Neural crest cell (in vitro differentiated cells): ENCODE results near the gene COG4. TPM values are rescaled to one million over a fixed set of nuclear protein-coding genes. Genes with fewer than 3 reads are reported as not detected.

Experiments
- DNase-seq: peaks from one replicate; pipeline ENCODE4 v3.0.0; 2021; ENCODE audit warnings: low read depth, mixed read lengths, low spot score
- H3K27ac Mint-ChIP-seq: one replicate; pipeline ENCODE4 v1.8.0; 2021; ENCODE audit warnings: mild to moderate bottlenecking, mixed read lengths; ENCODE audit not compliant: unreplicated experiment
- H3K27me3 Mint-ChIP-seq: 2 replicates; pipeline ENCODE4 v1.8.0; 2021; ENCODE audit warnings: low read depth, mild to moderate bottlenecking, mixed read lengths
- H3K36me3 Mint-ChIP-seq: 2 replicates; pipeline ENCODE4 v1.8.0; 2021; ENCODE audit warnings: low read depth, mild to moderate bottlenecking, mixed read lengths
- H3K4me1 Mint-ChIP-seq: 2 replicates; pipeline ENCODE4 v1.8.0; 2021; ENCODE audit warnings: mixed read lengths
- H3K4me3 Mint-ChIP-seq: one replicate; pipeline ENCODE4 v1.8.0; 2021; ENCODE audit warnings: mild to moderate bottlenecking, mixed read lengths
- H3K9me3 Mint-ChIP-seq: 2 replicates; pipeline ENCODE4 v1.8.0; 2021; ENCODE audit warnings: mixed read lengths
- total RNA-seq: library from RNA; stranded (reverse); gene quantifications from 2 replicates; pipeline ENCODE4 v1.2.1, GENCODE V29; 2021
- TF ChIP-seq, protein P1 (sequence below): fragments of 200-600 bp; sonication (generic); conservative IDR thresholded peaks from 2 replicates; pipeline ENCODE4 v1.5.0; 2021; ENCODE audit warnings: antibody characterized with exemption, mild to moderate bottlenecking

The COG4 gene
- total RNA-seq, 1 donor from 2014 or later = 82.7 TPM

DNA sequence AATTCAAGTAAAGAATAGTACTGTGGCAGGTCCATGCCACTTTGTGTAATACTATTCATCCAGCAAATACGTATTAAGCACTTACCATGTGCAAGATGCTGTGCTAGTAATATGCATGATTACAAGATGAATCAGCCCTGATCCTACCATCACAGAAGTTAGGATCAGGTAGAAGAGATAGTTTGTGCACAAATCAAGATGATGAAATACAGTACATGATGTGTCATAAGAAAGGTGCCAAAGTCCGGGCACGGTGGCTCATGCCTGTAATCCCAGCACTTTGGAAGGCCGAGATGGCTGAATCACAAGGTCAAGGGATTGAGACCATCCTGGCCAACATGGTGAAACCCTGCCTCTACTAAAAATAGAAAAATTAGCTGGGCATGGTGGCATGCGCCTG lies 10.9 kb downstream of the COG4 start:
- TF ChIP-seq, protein P1, sequence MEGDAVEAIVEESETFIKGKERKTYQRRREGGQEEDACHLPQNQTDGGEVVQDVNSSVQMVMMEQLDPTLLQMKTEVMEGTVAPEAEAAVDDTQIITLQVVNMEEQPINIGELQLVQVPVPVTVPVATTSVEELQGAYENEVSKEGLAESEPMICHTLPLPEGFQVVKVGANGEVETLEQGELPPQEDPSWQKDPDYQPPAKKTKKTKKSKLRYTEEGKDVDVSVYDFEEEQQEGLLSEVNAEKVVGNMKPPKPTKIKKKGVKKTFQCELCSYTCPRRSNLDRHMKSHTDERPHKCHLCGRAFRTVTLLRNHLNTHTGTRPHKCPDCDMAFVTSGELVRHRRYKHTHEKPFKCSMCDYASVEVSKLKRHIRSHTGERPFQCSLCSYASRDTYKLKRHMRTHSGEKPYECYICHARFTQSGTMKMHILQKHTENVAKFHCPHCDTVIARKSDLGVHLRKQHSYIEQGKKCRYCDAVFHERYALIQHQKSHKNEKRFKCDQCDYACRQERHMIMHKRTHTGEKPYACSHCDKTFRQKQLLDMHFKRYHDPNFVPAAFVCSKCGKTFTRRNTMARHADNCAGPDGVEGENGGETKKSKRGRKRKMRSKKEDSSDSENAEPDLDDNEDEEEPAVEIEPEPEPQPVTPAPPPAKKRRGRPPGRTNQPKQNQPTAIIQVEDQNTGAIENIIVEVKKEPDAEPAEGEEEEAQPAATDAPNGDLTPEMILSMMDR = no peak
- Mint-ChIP-seq H3K9me3 (no peaks in the 10 kb centered on the region), H3K27me3 (no peaks in the 10 kb centered on the region), H3K36me3 (peaks cover 7% of the 10 kb centered on the region), H3K4me3 (no peak overlapping the region), H3K4me1 (no peaks in the 10 kb centered on the region), H3K27ac (no peak overlapping the region)
- no peak for DNase-seq

DNA sequence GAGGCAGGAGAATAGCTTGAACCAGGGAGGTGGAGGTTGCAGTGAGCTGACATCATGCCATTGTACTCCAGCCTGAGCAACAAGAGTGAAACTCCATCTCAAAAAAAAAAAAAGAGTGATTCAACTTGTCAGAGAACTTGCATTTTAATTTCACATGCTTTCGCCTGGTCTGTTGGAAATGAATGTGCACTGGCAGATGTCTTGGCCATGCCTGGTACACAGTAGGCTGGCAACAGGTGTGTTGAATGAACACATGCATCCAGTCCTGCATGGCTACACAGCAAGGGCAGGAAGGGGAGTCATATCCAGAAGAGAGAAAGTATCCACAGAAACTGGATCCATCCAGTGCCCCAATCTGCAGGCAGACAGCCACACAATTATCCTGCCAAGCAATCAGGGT lies 11.5 kb downstream of the COG4 start:
- Mint-ChIP-seq H3K27me3 (no peaks in the 10 kb centered on the region), H3K36me3 (peaks cover 5% of the 10 kb centered on the region)

DNA sequence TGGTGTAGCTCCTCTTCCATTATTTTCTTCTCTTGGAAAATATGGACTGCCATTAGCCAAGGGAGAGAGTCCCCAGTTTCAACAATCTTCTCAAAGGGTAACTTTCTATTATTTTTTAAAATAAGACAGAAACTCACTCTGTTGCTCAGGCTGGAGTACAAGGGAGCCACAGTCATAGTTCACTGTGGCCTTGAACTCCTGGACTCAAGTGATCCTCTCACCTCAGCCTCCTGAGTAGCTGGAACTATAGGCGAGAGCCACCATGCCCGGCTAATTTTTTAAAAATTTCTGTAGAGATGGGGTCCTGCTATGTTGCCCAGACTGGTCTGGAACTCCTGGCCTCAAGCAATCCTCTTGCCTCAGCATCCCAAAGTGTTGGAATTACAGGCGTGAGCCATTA lies 13.1 kb downstream of the COG4 start:
- no peak overlapping the region for H3K27ac Mint-ChIP-seq
- H3K4me1 Mint-ChIP-seq = no peaks in the 10 kb centered on the region
- H3K27me3 Mint-ChIP-seq = no peaks in the 10 kb centered on the region
- H3K4me3 Mint-ChIP-seq = no peak overlapping the region
- TF ChIP-seq, protein P1 = no peak
- no peaks in the 10 kb centered on the region for H3K9me3 Mint-ChIP-seq
- peaks cover 2% of the 10 kb centered on the region for H3K36me3 Mint-ChIP-seq
- no peak for DNase-seq

More for the DNA sequence above, 11.5 kb downstream of the COG4 start:
- H3K4me1 Mint-ChIP-seq = no peaks in the 10 kb centered on the region
- peak overlapping the region; percentile 78 for H3K27ac Mint-ChIP-seq
- H3K4me3 Mint-ChIP-seq = no peak overlapping the region
- DNase-seq = no peak
- H3K9me3 Mint-ChIP-seq = no peaks in the 10 kb centered on the region
- TF ChIP-seq, protein P1 = no peak

DNA sequence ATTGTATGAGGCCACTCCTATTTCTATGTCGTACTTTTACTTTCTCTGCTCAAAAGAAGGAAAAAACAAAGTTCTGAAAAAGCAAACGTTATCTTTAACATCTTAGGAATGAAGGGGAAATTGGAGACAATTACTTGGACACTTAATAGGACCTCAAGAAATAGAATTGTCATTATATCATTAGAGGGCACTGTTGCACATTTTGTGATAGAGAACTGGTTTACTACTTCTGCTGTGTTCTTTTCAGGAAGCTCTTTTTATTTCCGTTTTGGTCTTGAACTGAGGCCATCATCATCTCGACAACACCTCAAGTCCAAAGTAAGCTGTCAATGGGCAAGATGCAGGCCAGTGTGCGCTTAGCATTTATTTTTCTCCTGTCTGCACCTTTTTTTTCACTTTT lies 14.6 kb downstream of the COG4 start:
- H3K4me1 Mint-ChIP-seq = no peaks in the 10 kb centered on the region
- no peak for DNase-seq
- H3K27ac Mint-ChIP-seq = no peak overlapping the region
- no peaks in the 10 kb centered on the region for H3K9me3 Mint-ChIP-seq
- H3K4me3 Mint-ChIP-seq = no peak overlapping the region
- H3K27me3 Mint-ChIP-seq = no peaks in the 10 kb centered on the region
- TF ChIP-seq, protein P1 = no peak
- H3K36me3 Mint-ChIP-seq = peaks cover 4% of the 10 kb centered on the region

DNA sequence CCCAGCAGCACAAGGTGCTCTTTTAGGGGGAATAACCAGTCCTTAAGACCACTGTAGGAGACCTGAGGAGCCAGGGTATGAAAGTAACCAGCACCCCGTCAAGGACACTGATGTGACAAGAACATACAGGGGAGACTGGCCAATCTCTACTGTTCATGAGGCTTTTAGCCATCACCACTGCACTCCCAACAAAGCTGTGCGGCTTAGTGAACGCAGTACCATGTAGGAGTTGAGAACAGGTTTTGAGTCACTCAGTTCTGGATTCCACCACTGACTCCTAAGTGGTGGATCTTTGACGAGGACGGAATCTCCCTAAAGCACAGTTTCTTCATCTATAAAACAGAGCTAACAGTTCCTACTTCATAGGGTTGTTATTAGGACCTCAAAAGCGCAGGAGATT lies 26.8 kb downstream of the COG4 start:
- H3K27ac Mint-ChIP-seq = no peak overlapping the region
- no peaks in the 10 kb centered on the region for H3K27me3 Mint-ChIP-seq
- peaks cover 2% of the 10 kb centered on the region for H3K36me3 Mint-ChIP-seq
- no peak for DNase-seq
- H3K9me3 Mint-ChIP-seq = no peaks in the 10 kb centered on the region
- no peaks in the 10 kb centered on the region for H3K4me1 Mint-ChIP-seq
- TF ChIP-seq, protein P1 = no peak
- H3K4me3 Mint-ChIP-seq = no peak overlapping the region
